WTC11 (cell line): ENCODE results near the gene FCHSD2. TPM values are rescaled to one million over a fixed set of nuclear protein-coding genes. Genes with fewer than 3 reads are reported as not detected.

ENCODE experiments used
- ATAC-seq: fragments of 200-7000 bp; cut with Tn5 transposase; 2 replicates; pipeline ENCODE4 v1.10.0; 2021; ENCODE audit warnings: mild to moderate bottlenecking, moderate library complexity
- CTCF ChIA-PET: fragments of 300-600 bp; sonication (Branson Sonifier 250); formaldehyde crosslinking; loops from one replicate; lab custom pipeline; 2021; ENCODE audit warnings: antibody characterized with exemption; lab: Charles Lee
- POLR2A ChIA-PET: fragments of 350-600 bp; sonication (Branson Sonifier 250); formaldehyde crosslinking; loops from one replicate; lab custom pipeline; 2021; ENCODE audit warnings: antibody characterized with exemption; lab: Charles Lee
- DNase-seq: peaks from one replicate; pipeline ENCODE4 v3.0.0; 2021; ENCODE audit warnings: low spot score
- H3K27ac Mint-ChIP-seq: 2 replicates; pipeline ENCODE4 v1.8.0; 2021; ENCODE audit warnings: mixed read lengths
- H3K27me3 Mint-ChIP-seq: 2 replicates; pipeline ENCODE4 v1.8.0; 2021; ENCODE audit warnings: low read depth, mild to moderate bottlenecking, moderate library complexity, mixed read lengths
- H3K36me3 Mint-ChIP-seq: 2 replicates; pipeline ENCODE4 v1.8.0; 2021; ENCODE audit warnings: mixed read lengths
- H3K4me1 Mint-ChIP-seq: 2 replicates; pipeline ENCODE4 v1.8.0; 2022; ENCODE audit warnings: mixed read lengths
- H3K4me3 Mint-ChIP-seq: 2 replicates; pipeline ENCODE4 v1.8.0; 2021; ENCODE audit warnings: mild to moderate bottlenecking, moderate library complexity, mixed read lengths
- H3K9me3 Mint-ChIP-seq: 2 replicates; pipeline ENCODE4 v1.8.0; 2021; ENCODE audit warnings: mixed read lengths
- ATF6 ChIP-seq: sonication (generic); formaldehyde crosslinking; IDR thresholded peaks from 2 replicates; pipeline ENCODE4 v1.8.1; 2023; ENCODE audit warnings: mild to moderate bottlenecking, missing genetic modification reagents
- EMX1 ChIP-seq: fragments of 250-450 bp; sonication (Bioruptor Pico); IDR thresholded peaks from 2 replicates; pipeline ENCODE4 v1.8.0; 2021; ENCODE audit warnings: mild to moderate bottlenecking
- FOXK1 ChIP-seq: sonication (generic); formaldehyde crosslinking; IDR thresholded peaks from 2 replicates; pipeline ENCODE4 v1.8.0; 2022; ENCODE audit warnings: mild to moderate bottlenecking, moderate library complexity, missing genetic modification reagents
- MYBL2 ChIP-seq: sonication (generic); formaldehyde crosslinking; IDR thresholded peaks from 2 replicates; pipeline ENCODE4 v1.8.1; 2023; ENCODE audit warnings: mild to moderate bottlenecking, moderate library complexity, missing genetic modification reagents
- NFE2L1 ChIP-seq: sonication (generic); formaldehyde crosslinking; IDR thresholded peaks from 2 replicates; pipeline ENCODE4 v1.8.1; 2023; ENCODE audit warnings: missing genetic modification reagents
- RORB ChIP-seq: fragments of 250-450 bp; sonication (Bioruptor Pico); IDR thresholded peaks from 2 replicates; pipeline ENCODE4 v1.9.0; 2021; ENCODE audit warnings: mild to moderate bottlenecking
- TCF7 ChIP-seq: sonication (generic); formaldehyde crosslinking; IDR thresholded peaks from 2 replicates; pipeline ENCODE4 v1.8.0; 2022; ENCODE audit warnings: mild to moderate bottlenecking, low read depth, missing genetic modification reagents, moderate library complexity
- ZBTB21 ChIP-seq: sonication (generic); formaldehyde crosslinking; IDR thresholded peaks from 2 replicates; pipeline ENCODE4 v1.8.1; 2023; ENCODE audit warnings: mild to moderate bottlenecking, missing genetic modification reagents, borderline replicate concordance
- ZNF219 ChIP-seq: sonication (generic); formaldehyde crosslinking; IDR thresholded peaks from 2 replicates; pipeline ENCODE4 v1.8.0; 2023; ENCODE audit warnings: missing genetic modification reagents, mild to moderate bottlenecking, borderline replicate concordance
- ZNF425 ChIP-seq: fragments of 250-450 bp; sonication (Bioruptor Pico); conservative IDR thresholded peaks from 2 replicates; pipeline ENCODE4 v1.9.0; 2021; ENCODE audit warnings: mild to moderate bottlenecking
- ZNF532 ChIP-seq: fragments of 250-450 bp; sonication (Bioruptor Pico); IDR thresholded peaks from 2 replicates; pipeline ENCODE4 v1.9.0; 2021; ENCODE audit warnings: mild to moderate bottlenecking, borderline replicate concordance
- total RNA-seq: library from RNA; stranded (reverse); gene quantifications from 3 replicates; pipeline ENCODE4 v1.2.3, GENCODE V29; 2021
- TF ChIP-seq, protein P1 (sequence below): sonication (generic); formaldehyde crosslinking; IDR thresholded peaks from 2 replicates; pipeline ENCODE4 v1.8.0; 2022; ENCODE audit warnings: missing genetic modification reagents

Gene FCHSD2
- total RNA-seq, 1 experiment from 2014 or later, result 10.1 TPM

DNA sequence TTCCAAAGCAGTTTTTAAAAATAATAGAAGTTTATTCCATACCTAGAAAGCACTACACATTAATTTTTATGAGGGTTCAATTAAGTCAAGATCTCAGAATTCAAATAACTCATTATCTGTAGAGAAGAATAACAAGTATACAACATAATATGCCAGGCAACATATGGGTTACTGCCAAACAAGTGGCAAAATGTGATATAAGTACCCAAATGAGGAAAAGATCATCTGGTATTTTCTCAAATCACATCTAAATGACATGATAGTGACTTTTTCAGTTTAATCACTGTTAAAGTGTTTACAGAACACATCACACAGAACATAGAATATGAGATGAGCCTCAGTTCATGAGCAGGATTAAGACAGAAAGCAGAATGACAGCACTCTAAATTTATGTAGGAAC is 123.3 kb downstream of the FCHSD2 start (continued):
- TF ChIP-seq ZNF425 (CRISPR knock-in tag) (no peak), TCF7 (no peak), RORB (CRISPR knock-in tag) (no peak), ATF6 (CRISPR knock-in tag) (no peak), FOXK1 (CRISPR knock-in tag) (no peak), EMX1 (CRISPR knock-in tag) (no peak), NFE2L1 (CRISPR knock-in tag) (no peak), ZNF532 (no peak), MYBL2 (CRISPR knock-in tag) (no peak), ZBTB21 (CRISPR knock-in tag) (no peak)
- TF ChIP-seq, protein P1, sequence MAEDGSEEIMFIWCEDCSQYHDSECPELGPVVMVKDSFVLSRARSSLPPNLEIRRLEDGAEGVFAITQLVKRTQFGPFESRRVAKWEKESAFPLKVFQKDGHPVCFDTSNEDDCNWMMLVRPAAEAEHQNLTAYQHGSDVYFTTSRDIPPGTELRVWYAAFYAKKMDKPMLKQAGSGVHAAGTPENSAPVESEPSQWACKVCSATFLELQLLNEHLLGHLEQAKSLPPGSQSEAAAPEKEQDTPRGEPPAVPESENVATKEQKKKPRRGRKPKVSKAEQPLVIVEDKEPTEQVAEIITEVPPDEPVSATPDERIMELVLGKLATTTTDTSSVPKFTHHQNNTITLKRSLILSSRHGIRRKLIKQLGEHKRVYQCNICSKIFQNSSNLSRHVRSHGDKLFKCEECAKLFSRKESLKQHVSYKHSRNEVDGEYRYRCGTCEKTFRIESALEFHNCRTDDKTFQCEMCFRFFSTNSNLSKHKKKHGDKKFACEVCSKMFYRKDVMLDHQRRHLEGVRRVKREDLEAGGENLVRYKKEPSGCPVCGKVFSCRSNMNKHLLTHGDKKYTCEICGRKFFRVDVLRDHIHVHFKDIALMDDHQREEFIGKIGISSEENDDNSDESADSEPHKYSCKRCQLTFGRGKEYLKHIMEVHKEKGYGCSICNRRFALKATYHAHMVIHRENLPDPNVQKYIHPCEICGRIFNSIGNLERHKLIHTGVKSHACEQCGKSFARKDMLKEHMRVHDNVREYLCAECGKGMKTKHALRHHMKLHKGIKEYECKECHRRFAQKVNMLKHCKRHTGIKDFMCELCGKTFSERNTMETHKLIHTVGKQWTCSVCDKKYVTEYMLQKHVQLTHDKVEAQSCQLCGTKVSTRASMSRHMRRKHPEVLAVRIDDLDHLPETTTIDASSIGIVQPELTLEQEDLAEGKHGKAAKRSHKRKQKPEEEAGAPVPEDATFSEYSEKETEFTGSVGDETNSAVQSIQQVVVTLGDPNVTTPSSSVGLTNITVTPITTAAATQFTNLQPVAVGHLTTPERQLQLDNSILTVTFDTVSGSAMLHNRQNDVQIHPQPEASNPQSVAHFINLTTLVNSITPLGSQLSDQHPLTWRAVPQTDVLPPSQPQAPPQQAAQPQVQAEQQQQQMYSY (CRISPR knock-in tag), result no peak
- TF ChIP-seq, all 79 proteins: peak for 0

DNA sequence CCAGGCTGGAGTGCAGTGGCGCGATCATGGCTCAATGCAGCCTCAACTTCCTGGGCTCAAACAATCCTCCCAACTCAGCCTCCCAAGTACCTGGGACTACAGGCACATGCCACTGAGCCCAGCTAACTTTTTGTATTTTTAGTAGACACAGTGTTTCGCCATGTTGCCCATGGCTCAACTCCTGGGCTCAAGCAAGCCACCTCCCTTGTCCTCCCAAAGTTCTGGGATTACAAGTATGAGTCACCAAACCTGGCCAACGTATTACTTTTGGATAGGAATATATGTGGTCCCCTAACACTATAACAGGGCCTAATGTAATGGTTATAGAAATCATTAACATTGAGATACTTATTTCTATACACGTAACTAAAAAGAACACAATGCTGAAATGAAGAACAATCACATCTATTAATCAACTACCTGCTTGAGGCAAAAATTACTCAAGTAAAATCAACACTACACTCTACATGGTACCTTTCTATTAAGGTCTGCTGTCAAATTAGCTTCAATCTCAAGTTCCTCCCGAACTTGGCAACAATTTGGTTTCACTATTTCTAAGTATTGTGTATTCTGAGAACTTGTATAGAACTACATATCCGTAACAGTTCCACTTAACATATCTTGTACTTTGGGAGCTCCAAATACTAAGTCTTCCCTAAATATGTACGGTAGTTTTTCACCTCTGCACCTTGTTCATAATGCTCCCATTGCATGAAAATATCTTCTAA is 124.9 kb downstream of the FCHSD2 start:
- H3K9me3 Mint-ChIP-seq, result peaks cover 9% of the 10 kb centered on the region

More for the DNA sequence above, 124.9 kb downstream of the FCHSD2 start:
- Mint-ChIP-seq H3K4me3 (no peak overlapping the region), H3K36me3 (no peaks in the 10 kb centered on the region), H3K4me1 (peaks cover 15% of the 10 kb centered on the region), H3K27ac (no peak overlapping the region), H3K27me3 (peaks cover 24% of the 10 kb centered on the region)
- no peak for ATAC-seq
- CTCF ChIA-PET, result no interaction called here
- POLR2A ChIA-PET, result no interaction called here
- DNase-seq, result no peak
- TF ChIP-seq ZNF219, result no peak
